K562 (cell line): ENCODE measurements around the gene ASCC1. TPM values are rescaled to one million over a fixed set of nuclear protein-coding genes. Genes with fewer than 3 reads are reported as not detected.
A peak's percentile ranks its signal among the peaks of the same experiment; 100 is the strongest.

ENCODE experiments used
- CBX3 ChIP-seq, 2 experiments: IDR thresholded peaks; 1 replicate in 1 of 2; 2 replicates in 1 of 2; pipeline ENCODE4 v1.6.1; 2012; ENCODE audit warnings: inconsistent platforms in 2 of 2, low read length in 2 of 2, borderline replicate concordance in 1 of 2, control low read depth in 1 of 2
- E2F8 ChIP-seq: fragments of 450-650 bp; IDR thresholded peaks from 2 replicates; pipeline ENCODE4 v1.7.1; 2018; ENCODE audit warnings: mild to moderate bottlenecking, low read depth; ENCODE audit not compliant: partially characterized antibody
- FOXJ3 ChIP-seq: sonication (generic); formaldehyde crosslinking; IDR thresholded peaks from 2 replicates; pipeline ENCODE4 v1.4.0; 2020; ENCODE audit warnings: mild to moderate bottlenecking, missing genetic modification reagents
- MED1 ChIP-seq: sonication (generic); formaldehyde crosslinking; IDR thresholded peaks from 2 replicates; pipeline ENCODE4 v1.8.1; 2023; ENCODE audit warnings: missing genetic modification reagents, borderline replicate concordance
- MTA1 ChIP-seq: fragments of 450-650 bp; IDR thresholded peaks from 2 replicates; pipeline ENCODE4 v1.6.1; 2017; ENCODE audit warnings: borderline replicate concordance
- MYC ChIP-seq, 2 experiments: fragments of 250-450 bp in 1 of 2; sonication (Bioruptor Pico) in 1 of 2; IDR thresholded peaks; 2 replicates each; pipeline versions ENCODE4 v1.5.1 to v1.6.1; 2012 to 2021; ENCODE audit warnings: low read depth in 2 of 2, borderline replicate concordance in 1 of 2, improper control_type of control experiment in 1 of 2, low read length in 1 of 2, mild to moderate bottlenecking in 1 of 2, moderate library complexity in 1 of 2
- NFXL1 ChIP-seq: fragments of 450-650 bp; formaldehyde crosslinking; IDR thresholded peaks from 2 replicates; pipeline ENCODE4 v1.4.0; 2021; ENCODE audit warnings: mild to moderate bottlenecking
- OTX1 ChIP-seq: fragments of 450-650 bp; formaldehyde crosslinking; IDR thresholded peaks from 2 replicates; pipeline ENCODE4 v1.4.0; 2022; ENCODE audit warnings: mild to moderate bottlenecking
- SMARCA4 ChIP-seq: fragments of 450-650 bp; IDR thresholded peaks from 2 replicates; pipeline ENCODE4 v1.6.1; 2016
- XRCC4 ChIP-seq: IDR thresholded peaks from one replicate; pipeline ENCODE4 v1.6.1; 2011; ENCODE audit not compliant: insufficient read depth, insufficient read length; ENCODE audit errors: extremely low read depth
- ZNF197 ChIP-seq: fragments of 200-800 bp; sonication (Bioruptor generic); IDR thresholded peaks from 2 replicates; pipeline ENCODE4 v1.6.1; 2016; ENCODE audit warnings: low read depth, missing genetic modification characterization, missing compliant biosample characterization
- ZNF253 ChIP-seq: fragments of 250-450 bp; sonication (Bioruptor Pico); conservative IDR thresholded peaks from 2 replicates; pipeline ENCODE4 v1.6.1; 2021; ENCODE audit warnings: mild to moderate bottlenecking
- ZNF324 ChIP-seq: fragments of 250-450 bp; sonication (Bioruptor Pico); IDR thresholded peaks from 2 replicates; pipeline ENCODE4 v1.4.0; 2020; ENCODE audit warnings: mild to moderate bottlenecking
- ZNF592 ChIP-seq: fragments of 450-650 bp; IDR thresholded peaks from 2 replicates; pipeline ENCODE4 v1.6.1; 2017; ENCODE audit warnings: antibody characterized with exemption, mild to moderate bottlenecking
- polyA plus RNA-seq, 8 experiments: library from polyadenylated mRNA; depleted of rRNA in 4 of 8; stranded (reverse) in 5 of 8; unstranded in 3 of 8; fragments of >200 nt; fragmentation: Nextera tagmentation in 2 of 8; fragmentation: Illumina TruSeq in 1 of 8; extraction: Ambion mirVana in 2 of 8; extraction: Trizol in 1 of 8; gene quantifications; 2 replicates each; pipeline versions ENCODE4 v1.2.1 to v1.2.3, GENCODE V29; 2011 to 2014; ENCODE audit warnings: inconsistent platforms in 1 of 8, missing spikeins in 1 of 8
- total RNA-seq, 7 experiments: library from RNA; depleted of rRNA in 6 of 7; stranded (reverse); fragments of >200 nt in 6 of 7; fragmentation: Illumina TruSeq in 2 of 7; extraction: Trizol in 2 of 7; gene quantifications; 2 replicates each; pipeline versions ENCODE4 v1.2.1 to v1.2.3, GENCODE V29; 2011 to 2021; ENCODE audit warnings: low replicate concordance in 1 of 7
- TF ChIP-seq, protein P1 (sequence below), 2 experiments: fragments of 450-650 bp; IDR thresholded peaks; 2 replicates each; pipeline ENCODE4 v1.6.1; 2018; ENCODE audit warnings: mild to moderate bottlenecking in 2 of 2, low read depth in 1 of 2; ENCODE audit not compliant: partially characterized antibody in 2 of 2

ASCC1 gene
- total and polyA plus RNA-seq, 9 of the 15 experiments (the other 6 are each of a cell fraction or from before 2014, with no cell fraction given) = 31.7 to 73.3 (median 52.8) TPM

DNA sequence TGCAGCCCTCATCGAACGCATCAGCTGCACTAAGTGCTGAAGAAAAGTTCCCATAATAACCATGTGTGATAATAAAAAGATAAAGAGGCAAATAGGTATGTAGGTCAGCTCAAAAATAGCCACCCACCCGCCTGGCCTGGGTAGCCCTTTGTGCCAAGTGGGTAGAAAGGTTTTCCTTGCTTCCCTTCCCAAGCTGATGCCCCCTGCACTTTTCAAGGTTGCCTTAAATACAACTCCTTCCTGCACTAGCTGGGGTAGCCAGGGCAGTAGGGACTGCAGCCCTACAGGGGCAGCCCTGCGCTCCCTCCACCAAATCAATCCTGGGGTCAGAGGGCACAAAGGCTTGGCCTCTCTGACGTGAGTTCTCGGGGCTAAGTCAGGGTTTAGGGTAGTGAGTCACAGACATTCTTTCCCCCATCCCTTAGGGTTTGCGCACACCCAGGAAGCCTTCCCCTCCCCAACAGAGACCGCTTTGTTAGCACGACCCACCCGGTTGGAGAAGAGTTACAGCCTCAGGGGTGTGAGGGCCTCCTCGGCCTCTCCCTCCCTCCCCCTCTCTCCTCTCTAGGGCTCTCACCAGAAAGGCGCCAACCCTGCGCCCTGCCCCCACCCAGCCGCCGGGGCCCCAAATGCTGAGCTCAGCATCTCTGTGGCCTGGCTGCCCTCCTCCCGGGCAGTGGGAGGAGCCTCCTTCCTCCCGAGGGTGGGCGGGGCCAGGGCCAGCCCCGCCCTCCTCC lies 44.3 kb upstream of the ASCC1 start (continued):
- TF ChIP-seq E2F8 (peak; percentile 48), ZNF324 (CRISPR knock-in tag) (peak; percentile 55), XRCC4 (no peak), FOXJ3 (CRISPR knock-in tag) (no peak), ZNF592 (peak; percentile 97), SMARCA4 (0 out of 2 replicates have a peak, but pooled peaks have one; percentile 47), ZNF197 (CRISPR knock-in tag) (peak; percentile 92), MED1 (no peak), OTX1 (CRISPR knock-in tag) (peak; percentile 79; the same call in 1 of the 2 replicates), MTA1 (peak; percentile 52), CBX3 (IDR thresholded peaks at IDR 0.05; ENCODE audit: borderline replicate concordance in 1 of 2, low read length in 2 of 2) (peak in 1 of 2 experiments; percentile 69; a peak in 1 of 3 replicates), ZNF253 (CRISPR knock-in tag) (no peak), MYC (IDR thresholded peaks at IDR 0.05; ENCODE audit: low read depth, low read length) (0 out of 2 replicates have a peak, but pooled peaks have one; percentile 6), MYC (CRISPR knock-in tag; IDR thresholded peaks at IDR 0.05; ENCODE audit: borderline replicate concordance, low read depth) (peak; percentile 81), NFXL1 (CRISPR knock-in tag) (0 out of 2 replicates have a peak, but pooled peaks have one; percentile 26)
- TF ChIP-seq, protein P1, sequence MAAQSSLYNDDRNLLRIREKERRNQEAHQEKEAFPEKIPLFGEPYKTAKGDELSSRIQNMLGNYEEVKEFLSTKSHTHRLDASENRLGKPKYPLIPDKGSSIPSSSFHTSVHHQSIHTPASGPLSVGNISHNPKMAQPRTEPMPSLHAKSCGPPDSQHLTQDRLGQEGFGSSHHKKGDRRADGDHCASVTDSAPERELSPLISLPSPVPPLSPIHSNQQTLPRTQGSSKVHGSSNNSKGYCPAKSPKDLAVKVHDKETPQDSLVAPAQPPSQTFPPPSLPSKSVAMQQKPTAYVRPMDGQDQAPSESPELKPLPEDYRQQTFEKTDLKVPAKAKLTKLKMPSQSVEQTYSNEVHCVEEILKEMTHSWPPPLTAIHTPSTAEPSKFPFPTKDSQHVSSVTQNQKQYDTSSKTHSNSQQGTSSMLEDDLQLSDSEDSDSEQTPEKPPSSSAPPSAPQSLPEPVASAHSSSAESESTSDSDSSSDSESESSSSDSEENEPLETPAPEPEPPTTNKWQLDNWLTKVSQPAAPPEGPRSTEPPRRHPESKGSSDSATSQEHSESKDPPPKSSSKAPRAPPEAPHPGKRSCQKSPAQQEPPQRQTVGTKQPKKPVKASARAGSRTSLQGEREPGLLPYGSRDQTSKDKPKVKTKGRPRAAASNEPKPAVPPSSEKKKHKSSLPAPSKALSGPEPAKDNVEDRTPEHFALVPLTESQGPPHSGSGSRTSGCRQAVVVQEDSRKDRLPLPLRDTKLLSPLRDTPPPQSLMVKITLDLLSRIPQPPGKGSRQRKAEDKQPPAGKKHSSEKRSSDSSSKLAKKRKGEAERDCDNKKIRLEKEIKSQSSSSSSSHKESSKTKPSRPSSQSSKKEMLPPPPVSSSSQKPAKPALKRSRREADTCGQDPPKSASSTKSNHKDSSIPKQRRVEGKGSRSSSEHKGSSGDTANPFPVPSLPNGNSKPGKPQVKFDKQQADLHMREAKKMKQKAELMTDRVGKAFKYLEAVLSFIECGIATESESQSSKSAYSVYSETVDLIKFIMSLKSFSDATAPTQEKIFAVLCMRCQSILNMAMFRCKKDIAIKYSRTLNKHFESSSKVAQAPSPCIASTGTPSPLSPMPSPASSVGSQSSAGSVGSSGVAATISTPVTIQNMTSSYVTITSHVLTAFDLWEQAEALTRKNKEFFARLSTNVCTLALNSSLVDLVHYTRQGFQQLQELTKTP (IDR thresholded peaks at IDR 0.05; ENCODE audit: low read depth in 1 of 2, partially characterized antibody in 2 of 2) = no peak
